ENCODE measurements around the gene DNAJC2.

- TF ChIP-seq CTCF (IDR thresholded peaks at IDR 0.05) (no peak), POLR2A (IDR thresholded peaks at IDR 0.05) (no peak)
These were observed 36.9 kb downstream of the DNAJC2 start for GRCh38 chr7:103307503-103308231.

All from thyroid gland (tissue), 4 donors.